Esophagus mucosa (tissue), 1 donor: ENCODE measurements around the gene PACRG. TPM values are rescaled to one million over a fixed set of nuclear protein-coding genes. Genes with fewer than 3 reads are reported as not detected.

Experiments used
- ATAC-seq: fragments of 200-7000 bp; cut with Tn5 transposase; one replicate; pipeline ENCODE4 v1.9.1; 2020
- total RNA-seq: library from RNA; stranded (reverse); gene quantifications from one replicate; pipeline ENCODE4 v1.2.4, GENCODE V29; 2023
- donor health status: DM: yes; HTN: yes; CAD: no.

The PACRG gene
- total RNA-seq, 1 donor from 2014 or later = 0.76 TPM

- ATAC-seq = no peak
Observed at GRCh38 chr6:162785632-162786242, 58.0 kb downstream of the PACRG start.

DNA sequence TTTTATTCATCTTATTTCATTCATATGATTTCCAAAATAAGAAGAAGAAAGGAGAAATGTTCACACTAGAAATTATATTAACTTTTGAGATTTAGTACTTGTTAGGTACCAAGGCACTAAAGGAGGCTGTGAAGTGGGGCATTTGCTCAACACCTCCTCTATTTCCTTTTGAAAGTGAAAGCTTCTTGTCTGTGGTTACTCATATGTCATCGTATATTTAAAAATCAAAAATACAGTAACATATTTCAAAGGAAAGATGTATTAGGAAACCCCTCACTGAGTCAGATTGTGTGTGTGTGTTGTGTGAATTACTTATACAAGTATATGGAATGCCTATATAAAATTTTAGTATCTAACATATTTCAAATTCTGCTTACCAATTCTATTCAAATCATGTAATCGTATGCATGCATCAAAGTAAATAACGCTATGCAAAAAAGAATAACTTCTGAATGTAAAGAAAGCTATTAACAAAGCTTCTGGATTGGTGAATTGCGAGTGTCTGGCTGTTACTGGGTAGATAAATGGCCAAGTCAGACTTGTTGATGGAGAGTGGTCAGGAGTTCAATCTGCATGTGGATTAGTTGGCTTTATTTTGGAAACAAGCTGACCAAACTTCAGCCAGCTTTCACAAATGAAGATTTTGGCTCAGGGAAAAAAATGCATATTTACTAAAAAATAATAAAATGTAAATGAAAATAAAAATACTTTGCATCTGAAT, 70.9 kb downstream of the PACRG start:
- no peak for ATAC-seq

DNA sequence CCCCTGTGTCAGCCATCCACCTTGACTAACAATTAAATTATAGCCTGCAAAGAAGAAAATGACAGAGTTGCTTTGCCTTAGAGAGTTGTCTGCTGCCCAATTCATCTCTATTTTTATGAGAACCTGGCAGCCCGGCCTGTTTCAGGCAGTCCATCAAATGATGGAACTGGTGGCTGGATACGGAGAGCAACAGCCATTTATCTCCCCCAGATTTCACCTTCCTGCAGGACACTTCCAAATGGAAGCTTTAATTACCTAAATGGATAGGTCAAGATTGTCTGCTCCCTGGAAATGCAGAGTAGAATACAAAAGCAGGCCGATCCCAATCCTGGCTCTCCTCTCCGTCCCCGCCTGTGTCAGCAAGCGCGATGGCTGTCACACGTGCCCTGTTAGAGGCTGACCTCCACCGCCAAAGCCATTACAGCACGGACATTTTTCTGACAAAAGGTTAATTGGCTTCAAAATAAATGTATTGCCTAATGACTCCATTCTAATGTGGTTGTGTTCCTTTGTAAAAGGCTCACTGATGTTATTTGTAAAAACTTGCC, 86.7 kb downstream of the PACRG start:
- ATAC-seq = no peak

- ATAC-seq = no peak
Observed at GRCh38 chr6:162817196-162817595, 89.4 kb downstream of the PACRG start.

GRCh38 chr6:162819284-162819683, 91.5 kb downstream of the PACRG start:
- ATAC-seq = no peak

DNA sequence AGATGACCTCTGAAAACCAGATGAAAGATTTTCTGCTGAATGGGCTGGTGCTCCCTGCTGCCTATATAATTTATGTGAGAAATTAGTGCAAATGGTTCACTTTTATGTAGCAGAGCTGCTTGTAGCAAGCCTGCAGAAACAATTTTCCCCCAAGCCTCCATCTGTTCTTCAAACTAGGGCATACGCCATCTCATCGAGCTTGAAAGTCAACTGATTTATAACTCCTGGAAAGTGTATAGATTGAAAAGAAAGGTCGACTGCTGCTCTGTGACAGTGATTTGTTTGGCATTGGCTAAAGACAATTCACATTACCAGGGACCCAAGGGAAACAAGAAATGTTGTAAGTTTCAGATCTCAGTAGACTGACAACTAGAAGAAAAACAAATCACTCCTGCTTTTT, 93.3 kb downstream of the PACRG start:
- no peak for ATAC-seq

DNA sequence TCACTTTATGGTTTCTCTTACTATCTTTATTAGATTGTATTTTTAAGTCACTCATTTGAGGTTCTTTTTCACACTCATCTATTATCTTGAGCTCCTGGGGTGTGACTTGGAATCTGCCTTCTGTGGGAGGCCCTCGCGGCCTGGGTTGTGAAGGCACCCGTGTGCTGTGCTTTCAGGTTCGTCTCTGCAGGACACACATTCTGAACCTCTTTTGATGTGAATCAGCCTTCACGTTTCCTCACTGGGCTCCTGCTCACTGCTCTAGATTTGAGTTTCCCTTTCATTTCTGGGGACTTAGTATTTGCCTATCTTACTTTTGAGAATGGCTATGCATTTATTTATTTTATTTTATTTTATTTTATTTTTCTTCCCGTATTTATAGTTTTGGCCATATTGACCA, 97.8 kb downstream of the PACRG start:
- no peak for ATAC-seq

- no peak for ATAC-seq
Observed at GRCh38 chr6:162829013-162829742, 101.4 kb downstream of the PACRG start.

- no peak for ATAC-seq
Observed at GRCh38 chr6:162833776-162834175, 106.0 kb downstream of the PACRG start.

GRCh38 chr6:162845972-162846371, 118.2 kb downstream of the PACRG start:
- ATAC-seq = no peak

DNA sequence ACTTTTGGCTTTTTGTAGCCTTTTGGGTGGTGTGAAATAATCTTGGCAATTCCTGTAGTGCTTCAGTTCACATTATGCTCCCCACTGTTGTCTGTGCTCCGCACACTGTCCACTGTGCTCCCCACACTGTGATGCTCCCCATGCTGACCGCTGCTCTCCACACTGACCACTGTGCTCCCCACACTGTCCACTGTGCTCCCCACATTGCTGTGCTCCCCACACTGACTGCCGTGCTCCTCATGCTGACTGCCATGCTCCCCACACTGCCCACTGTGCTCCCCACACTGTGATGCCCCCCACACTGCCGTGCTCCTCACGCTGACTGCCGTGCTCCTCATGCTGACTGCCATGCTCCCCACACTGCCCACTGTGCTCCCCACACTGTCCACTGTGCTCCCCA, 118.9 kb downstream of the PACRG start:
- no peak for ATAC-seq

DNA sequence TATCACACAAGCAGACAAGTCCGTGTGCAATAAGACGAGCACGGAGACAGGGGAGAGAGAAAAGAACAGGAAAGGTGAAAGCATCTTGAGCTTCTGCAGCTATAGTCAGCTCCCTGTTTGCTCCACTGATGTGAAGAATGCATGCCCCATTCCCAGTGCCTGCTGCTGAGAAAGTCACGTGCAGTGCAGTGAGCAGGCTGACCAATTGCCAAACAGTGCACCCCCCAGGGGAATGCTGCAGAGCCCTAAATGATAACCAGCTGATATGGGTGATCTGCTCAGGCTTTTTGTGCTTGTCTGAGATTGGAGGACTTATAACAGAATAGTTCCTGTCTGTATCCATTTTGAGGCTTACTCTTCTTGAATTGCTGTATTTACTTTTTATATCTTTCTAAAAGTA, 121.5 kb downstream of the PACRG start:
- no peak for ATAC-seq

- no peak for ATAC-seq
Observed at GRCh38 chr6:162852192-162852591, 124.4 kb downstream of the PACRG start.

DNA sequence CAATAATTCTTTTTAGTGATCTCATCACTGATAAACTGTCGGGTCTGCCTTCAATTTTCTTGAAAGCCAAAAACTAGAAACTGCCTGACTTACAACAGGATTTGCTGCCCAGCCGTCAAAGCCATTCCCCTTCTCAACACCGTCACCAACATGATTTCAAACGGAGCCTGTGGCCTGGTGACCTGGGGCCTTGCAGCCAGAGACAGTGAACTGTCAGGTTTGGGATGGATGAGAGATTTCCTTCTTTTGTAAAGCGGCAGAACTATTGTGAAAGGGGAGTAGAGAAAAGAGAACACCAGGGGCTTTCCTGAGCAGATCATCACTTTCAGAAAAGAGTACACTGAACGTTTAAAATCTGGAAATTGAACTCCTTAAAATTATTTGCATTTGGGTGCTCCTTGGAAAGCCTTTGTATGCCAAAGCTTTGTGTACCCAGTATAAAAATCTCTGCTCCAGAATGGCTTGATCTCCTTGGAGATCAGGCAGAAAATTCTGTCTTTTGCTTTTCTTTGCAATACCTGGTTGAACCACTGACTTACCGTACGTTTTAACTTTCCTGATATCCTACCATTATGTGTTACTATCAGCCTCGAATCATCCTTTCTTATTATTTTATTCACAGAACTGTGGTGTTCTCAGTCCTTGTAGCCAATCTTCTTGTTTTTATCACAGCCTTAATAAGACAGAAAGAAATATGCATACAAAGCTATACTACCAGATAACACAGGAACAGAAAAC, 125.2 kb downstream of the PACRG start:
- no peak for ATAC-seq

DNA sequence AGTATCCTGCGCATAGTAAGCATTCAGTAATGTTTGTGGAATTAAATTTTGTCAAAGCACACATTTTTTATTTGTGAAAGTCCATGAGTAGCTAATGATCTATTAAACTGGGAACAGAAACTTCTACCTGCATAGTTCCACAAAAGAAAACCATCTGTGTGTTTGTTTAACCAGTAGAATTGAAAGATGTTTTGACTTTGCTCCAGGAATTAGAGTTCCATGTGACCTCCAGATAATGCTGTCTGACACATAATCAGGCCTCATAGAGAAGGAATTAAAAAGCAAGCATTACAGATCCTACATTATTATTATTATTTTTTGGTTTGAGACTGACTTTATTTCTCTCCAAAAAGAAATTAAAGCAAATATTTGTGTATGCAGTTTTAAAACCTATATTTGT, 126.5 kb downstream of the PACRG start:
- no peak for ATAC-seq

GRCh38 chr6:162854734-162855191, 127.0 kb downstream of the PACRG start:
- ATAC-seq = no peak

- peak; percentile 93 for ATAC-seq
Observed at GRCh38 chr6:162856885-162857284, 129.1 kb downstream of the PACRG start.

- ATAC-seq = no peak
Observed at GRCh38 chr6:162857326-162857725, 129.6 kb downstream of the PACRG start.

DNA sequence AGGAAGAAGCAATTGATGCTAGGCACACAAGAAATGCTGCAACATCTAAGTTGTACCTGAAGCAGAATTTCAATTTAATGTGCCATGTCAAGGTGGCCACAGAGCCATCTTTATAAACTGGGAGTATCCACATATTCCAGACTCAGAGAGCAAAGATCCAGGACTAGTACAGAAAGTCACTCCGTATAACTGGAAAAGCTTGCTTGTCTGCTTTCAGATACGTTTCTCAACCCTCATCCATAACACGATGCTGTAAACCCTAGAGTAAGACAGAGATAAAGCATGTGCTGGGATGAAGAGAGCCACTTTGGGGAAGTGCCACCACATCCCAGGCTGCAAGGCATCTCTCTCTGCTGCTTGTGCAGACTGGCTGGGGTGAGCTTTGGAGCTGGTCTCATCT, 134.7 kb downstream of the PACRG start:
- peak; percentile 52 for ATAC-seq

- ATAC-seq = no peak
Observed at GRCh38 chr6:162862941-162863340, 135.2 kb downstream of the PACRG start.

DNA sequence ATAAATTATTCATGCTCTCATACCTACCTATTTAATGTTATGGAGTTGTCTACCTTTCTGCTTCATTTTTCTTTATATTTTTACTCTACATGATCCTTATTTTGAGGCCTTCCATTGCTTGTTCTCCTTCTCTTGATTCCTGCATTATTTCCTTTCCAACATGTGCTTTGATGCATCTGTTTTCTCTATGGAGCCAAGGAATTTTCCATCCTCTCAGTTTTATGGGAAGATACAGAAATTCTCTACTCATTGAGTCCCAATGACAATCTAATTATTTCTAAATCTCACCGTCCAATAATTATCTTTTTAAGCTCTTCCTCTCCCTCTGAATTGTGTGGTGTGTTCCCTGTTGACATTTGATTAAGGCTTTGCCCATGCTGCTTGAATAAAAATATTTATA, 136.0 kb downstream of the PACRG start:
- no peak for ATAC-seq

- no peak for ATAC-seq
Observed at GRCh38 chr6:162864911-162865310, 137.1 kb downstream of the PACRG start.

GRCh38 chr6:162866656-162867055, 138.9 kb downstream of the PACRG start:
- ATAC-seq = no peak
